Ishikawa (cell line): ENCODE data around the gene SAMD8.

Experiments
- CEBPB ChIP-seq: IDR thresholded peaks from 2 replicates; pipeline ENCODE4 v1.6.1; 2012
- CREB1 ChIP-seq: IDR thresholded peaks from 2 replicates; pipeline ENCODE4 v1.6.1; 2012; ENCODE audit warnings: low read depth
- EGR1 ChIP-seq: IDR thresholded peaks from 2 replicates; pipeline ENCODE4 v1.6.1; 2012
- EP300 ChIP-seq: IDR thresholded peaks from 2 replicates; pipeline ENCODE4 v1.6.1; 2012; ENCODE audit warnings: borderline replicate concordance
- FOXM1 ChIP-seq: IDR thresholded peaks from 2 replicates; pipeline ENCODE4 v1.6.1; 2012; ENCODE audit warnings: low read depth, borderline replicate concordance
- NFIC ChIP-seq: IDR thresholded peaks from 2 replicates; pipeline ENCODE4 v1.6.1; 2012
- RAD21 ChIP-seq: IDR thresholded peaks from 2 replicates; pipeline ENCODE4 v1.6.1; 2012; ENCODE audit warnings: low read depth
- TAF1 ChIP-seq: IDR thresholded peaks from 2 replicates; pipeline ENCODE4 v1.6.1; 2012; ENCODE audit warnings: low read depth, mild to moderate bottlenecking
- TCF12 ChIP-seq: IDR thresholded peaks from 2 replicates; pipeline ENCODE4 v1.6.1; 2012; ENCODE audit warnings: low read depth
- TEAD4 ChIP-seq: IDR thresholded peaks from 2 replicates; pipeline ENCODE4 v1.6.1; 2012
- YY1 ChIP-seq: IDR thresholded peaks from 2 replicates; pipeline ENCODE4 v1.6.1; 2012; ENCODE audit warnings: low read depth
- ZBTB7A ChIP-seq: IDR thresholded peaks from 2 replicates; pipeline ENCODE4 v1.6.1; 2012; ENCODE audit warnings: low read depth
- TF ChIP-seq, protein P1 (sequence below): IDR thresholded peaks from 2 replicates; pipeline ENCODE4 v1.6.1; 2012
- TF ChIP-seq, protein P2 (sequence below): IDR thresholded peaks from 2 replicates; pipeline ENCODE4 v1.6.1; 2012
- TF ChIP-seq, protein P3 (sequence below): IDR thresholded peaks from 2 replicates; pipeline ENCODE4 v1.6.1; 2012; ENCODE audit warnings: low read depth, mild to moderate bottlenecking

Gene SAMD8

DNA sequence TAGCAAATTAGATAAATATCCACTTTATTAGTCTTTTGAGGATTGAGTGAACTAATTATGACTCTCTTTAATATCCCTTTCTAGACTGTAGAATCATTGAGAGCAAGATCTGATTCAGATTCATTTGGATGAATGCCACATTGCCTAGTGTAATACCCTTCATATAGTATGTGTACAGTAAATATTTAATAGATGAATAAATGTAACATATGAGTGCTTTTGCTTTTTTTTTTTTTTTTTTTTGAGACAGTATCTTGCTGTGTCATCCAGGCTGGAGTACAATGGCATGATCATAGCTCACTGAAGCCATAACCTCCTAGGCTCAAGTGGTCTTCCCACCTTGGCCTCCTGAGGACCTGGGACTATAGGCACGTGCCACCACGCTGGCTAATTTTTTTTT is 14.8 kb downstream of the SAMD8 start:
- TF ChIP-seq, protein P1, sequence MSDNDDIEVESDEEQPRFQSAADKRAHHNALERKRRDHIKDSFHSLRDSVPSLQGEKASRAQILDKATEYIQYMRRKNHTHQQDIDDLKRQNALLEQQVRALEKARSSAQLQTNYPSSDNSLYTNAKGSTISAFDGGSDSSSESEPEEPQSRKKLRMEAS = no peak

DNA sequence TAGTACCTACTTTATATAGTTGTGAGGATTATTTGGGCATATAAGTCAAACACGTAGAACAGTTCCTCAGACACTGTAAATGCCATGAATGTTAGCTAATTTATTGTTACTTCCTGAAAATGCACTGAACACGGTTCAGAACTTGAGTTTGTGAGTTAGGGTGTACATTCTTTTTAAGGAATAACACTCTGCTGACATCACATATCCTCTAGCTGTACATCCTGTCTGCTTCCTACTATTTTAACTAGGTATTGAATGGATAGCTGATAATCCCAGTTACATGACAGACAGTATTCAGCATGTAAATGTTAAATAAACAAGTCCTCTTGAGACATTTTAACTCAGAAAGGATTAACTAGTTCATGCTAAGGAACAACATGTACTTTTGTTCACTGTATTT is 16.0 kb downstream of the SAMD8 start:
- TF ChIP-seq RAD21 (no peak), FOXM1 (no peak), TEAD4 (no peak), CREB1 (no peak), EP300 (no peak), NFIC (no peak)
- TF ChIP-seq, protein P2, sequence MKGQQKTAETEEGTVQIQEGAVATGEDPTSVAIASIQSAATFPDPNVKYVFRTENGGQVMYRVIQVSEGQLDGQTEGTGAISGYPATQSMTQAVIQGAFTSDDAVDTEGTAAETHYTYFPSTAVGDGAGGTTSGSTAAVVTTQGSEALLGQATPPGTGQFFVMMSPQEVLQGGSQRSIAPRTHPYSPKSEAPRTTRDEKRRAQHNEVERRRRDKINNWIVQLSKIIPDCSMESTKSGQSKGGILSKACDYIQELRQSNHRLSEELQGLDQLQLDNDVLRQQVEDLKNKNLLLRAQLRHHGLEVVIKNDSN = no peak
- TF ChIP-seq, protein P3, sequence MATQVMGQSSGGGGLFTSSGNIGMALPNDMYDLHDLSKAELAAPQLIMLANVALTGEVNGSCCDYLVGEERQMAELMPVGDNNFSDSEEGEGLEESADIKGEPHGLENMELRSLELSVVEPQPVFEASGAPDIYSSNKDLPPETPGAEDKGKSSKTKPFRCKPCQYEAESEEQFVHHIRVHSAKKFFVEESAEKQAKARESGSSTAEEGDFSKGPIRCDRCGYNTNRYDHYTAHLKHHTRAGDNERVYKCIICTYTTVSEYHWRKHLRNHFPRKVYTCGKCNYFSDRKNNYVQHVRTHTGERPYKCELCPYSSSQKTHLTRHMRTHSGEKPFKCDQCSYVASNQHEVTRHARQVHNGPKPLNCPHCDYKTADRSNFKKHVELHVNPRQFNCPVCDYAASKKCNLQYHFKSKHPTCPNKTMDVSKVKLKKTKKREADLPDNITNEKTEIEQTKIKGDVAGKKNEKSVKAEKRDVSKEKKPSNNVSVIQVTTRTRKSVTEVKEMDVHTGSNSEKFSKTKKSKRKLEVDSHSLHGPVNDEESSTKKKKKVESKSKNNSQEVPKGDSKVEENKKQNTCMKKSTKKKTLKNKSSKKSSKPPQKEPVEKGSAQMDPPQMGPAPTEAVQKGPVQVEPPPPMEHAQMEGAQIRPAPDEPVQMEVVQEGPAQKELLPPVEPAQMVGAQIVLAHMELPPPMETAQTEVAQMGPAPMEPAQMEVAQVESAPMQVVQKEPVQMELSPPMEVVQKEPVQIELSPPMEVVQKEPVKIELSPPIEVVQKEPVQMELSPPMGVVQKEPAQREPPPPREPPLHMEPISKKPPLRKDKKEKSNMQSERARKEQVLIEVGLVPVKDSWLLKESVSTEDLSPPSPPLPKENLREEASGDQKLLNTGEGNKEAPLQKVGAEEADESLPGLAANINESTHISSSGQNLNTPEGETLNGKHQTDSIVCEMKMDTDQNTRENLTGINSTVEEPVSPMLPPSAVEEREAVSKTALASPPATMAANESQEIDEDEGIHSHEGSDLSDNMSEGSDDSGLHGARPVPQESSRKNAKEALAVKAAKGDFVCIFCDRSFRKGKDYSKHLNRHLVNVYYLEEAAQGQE = no peak

DNA sequence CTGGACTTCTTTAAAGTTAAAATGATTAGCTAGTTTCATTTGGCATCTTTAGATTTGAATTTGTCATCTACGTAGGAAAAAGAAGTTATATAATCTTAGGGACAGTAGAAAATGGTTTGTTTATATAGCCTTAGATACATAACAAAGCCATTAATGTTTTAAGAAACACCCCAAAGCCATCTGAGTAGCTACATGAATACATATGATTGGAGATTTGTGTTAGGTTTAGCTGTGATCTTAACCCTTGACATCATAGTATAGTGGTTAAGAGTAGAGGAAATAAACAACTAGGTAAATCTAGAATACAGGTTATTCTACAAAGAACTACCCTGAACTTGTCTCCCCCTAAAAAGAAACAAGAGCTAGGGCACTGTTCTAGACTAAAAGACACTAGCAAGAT is 18.1 kb downstream of the SAMD8 start:
- TF ChIP-seq, protein P2 = no peak
- no peak for TF ChIP-seq TAF1
- no peak for TF ChIP-seq CEBPB
- no peak for TF ChIP-seq CREB1
- no peak for TF ChIP-seq RAD21
- TF ChIP-seq EGR1 = no peak
- TF ChIP-seq, protein P1 = no peak
- TF ChIP-seq TEAD4 = no peak
- TF ChIP-seq YY1 = no peak
- TF ChIP-seq, protein P3 = no peak
- TF ChIP-seq NFIC = no peak

DNA sequence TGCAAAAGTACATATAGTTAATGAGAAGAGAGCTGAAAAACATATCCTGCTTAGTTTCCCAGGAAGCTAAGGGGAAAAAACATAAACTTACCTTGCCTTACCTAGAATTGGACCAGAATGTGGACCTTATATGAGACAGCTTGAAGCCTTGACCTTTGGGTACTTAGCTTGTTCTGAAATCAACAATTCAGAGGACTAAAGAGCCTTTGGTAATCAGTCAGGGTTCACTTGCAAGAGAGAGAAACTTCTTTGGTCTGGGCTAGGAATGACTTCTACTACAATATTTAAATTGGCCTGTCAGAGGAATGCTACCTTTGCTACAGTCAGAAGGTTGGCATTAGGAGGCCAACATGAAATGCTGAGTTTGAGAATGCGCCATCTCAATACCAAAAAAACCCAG is 24.9 kb downstream of the SAMD8 start:
- TF ChIP-seq NFIC (no peak), CREB1 (no peak), TAF1 (no peak), CEBPB (no peak), EGR1 (no peak), EP300 (no peak), TEAD4 (no peak), RAD21 (no peak), FOXM1 (no peak), YY1 (no peak), ZBTB7A (no peak), TCF12 (no peak)
- TF ChIP-seq, protein P1 = no peak
- TF ChIP-seq, protein P3 = no peak
